Progenitor cell of endocrine pancreas (in vitro differentiated cells): ENCODE data around the gene EPHB4. TPM values are rescaled to one million over a fixed set of nuclear protein-coding genes. Genes with fewer than 3 reads are reported as not detected.

Experiments used
- DNase-seq: peaks from one replicate; pipeline ENCODE4 v3.0.0; 2021; ENCODE audit warnings: low spot score; ENCODE audit not compliant: unreplicated experiment
- H3K27ac Mint-ChIP-seq: 2 replicates; pipeline ENCODE4 v1.8.0; 2021; ENCODE audit warnings: mild to moderate bottlenecking, moderate library complexity, mixed read lengths
- H3K27me3 Mint-ChIP-seq: 2 replicates; pipeline ENCODE4 v1.8.0; 2021; ENCODE audit warnings: mixed read lengths
- H3K36me3 Mint-ChIP-seq: 2 replicates; pipeline ENCODE4 v1.8.0; 2022; ENCODE audit warnings: mixed read lengths; ENCODE audit not compliant: insufficient read depth
- H3K4me1 Mint-ChIP-seq: 2 replicates; pipeline ENCODE4 v1.8.0; 2021; ENCODE audit warnings: low read depth, mixed read lengths
- H3K4me3 Mint-ChIP-seq: 2 replicates; pipeline ENCODE4 v1.8.0; 2021; ENCODE audit warnings: low read depth, mild to moderate bottlenecking, moderate library complexity, mixed read lengths
- H3K9me3 Mint-ChIP-seq: 2 replicates; pipeline ENCODE4 v1.8.0; 2021; ENCODE audit warnings: low read depth, mixed read lengths
- CTCF ChIP-seq: fragments of 200-600 bp; sonication (generic); IDR thresholded peaks from one replicate; pipeline ENCODE4 v1.5.0; 2021; ENCODE audit warnings: antibody characterized with exemption, mild to moderate bottlenecking; ENCODE audit not compliant: unreplicated experiment
- total RNA-seq: library from RNA; stranded (reverse); gene quantifications from 2 replicates; pipeline ENCODE4 v1.2.1, GENCODE V29; 2021

EPHB4 gene
- total RNA-seq, 1 donor from 2014 or later: 164 TPM

- no peaks in the 10 kb centered on the region for H3K9me3 Mint-ChIP-seq
- peak overlapping the region; percentile 93 for H3K4me3 Mint-ChIP-seq
- DNase-seq: peak; percentile 45
- no peaks in the 10 kb centered on the region for H3K27me3 Mint-ChIP-seq
- H3K36me3 Mint-ChIP-seq: peaks cover 14% of the 10 kb centered on the region
- peaks cover 7% of the 10 kb centered on the region for H3K4me1 Mint-ChIP-seq
- H3K27ac Mint-ChIP-seq: peak overlapping the region; percentile 95
- no peak for TF ChIP-seq CTCF
These were observed 40.6 kb upstream of the EPHB4 start for GRCh38 chr7:100867776-100868485.

- TF ChIP-seq CTCF: no peak
- peak; percentile 66 for DNase-seq
- Mint-ChIP-seq H3K4me1 (peaks cover 7% of the 10 kb centered on the region), H3K27me3 (no peaks in the 10 kb centered on the region), H3K36me3 (peaks cover 11% of the 10 kb centered on the region), H3K9me3 (no peaks in the 10 kb centered on the region), H3K27ac (peak within 1 kb of the TSS; percentile 99), H3K4me3 (peak within 1 kb of the TSS; percentile 93)
These were observed 39.9 kb upstream of the EPHB4 start, which contains the start of gene TRIP6 for GRCh38 chr7:100867040-100867775. Gene TRIP6, plus strand, starts transcription at chr7:100867387. Its CDS starts 111 bp downstream, at chr7:100867498.

GRCh38 chr7:100866729-100867039, 39.4 kb upstream of the EPHB4 start:
- Mint-ChIP-seq H3K4me1 (peaks cover 7% of the 10 kb centered on the region), H3K9me3 (no peaks in the 10 kb centered on the region), H3K27ac (peak overlapping the region; percentile 99), H3K4me3 (peak overlapping the region; percentile 93), H3K27me3 (no peaks in the 10 kb centered on the region), H3K36me3 (peaks cover 11% of the 10 kb centered on the region)
- no peak for TF ChIP-seq CTCF
- DNase-seq: no peak

GRCh38 chr7:100865938-100866728, 38.8 kb upstream of the EPHB4 start:
- Mint-ChIP-seq H3K9me3 (no peaks in the 10 kb centered on the region), H3K4me3 (peak overlapping the region; percentile 93), H3K27me3 (no peaks in the 10 kb centered on the region), H3K4me1 (peaks cover 7% of the 10 kb centered on the region), H3K27ac (no peak overlapping the region), H3K36me3 (peaks cover 8% of the 10 kb centered on the region)
- TF ChIP-seq CTCF: no peak
- no peak for DNase-seq

GRCh38 chr7:100865372-100865911, 38.1 kb upstream of the EPHB4 start:
- DNase-seq: no peak
- Mint-ChIP-seq H3K4me1 (peaks cover 7% of the 10 kb centered on the region), H3K36me3 (peaks cover 11% of the 10 kb centered on the region), H3K4me3 (no peak overlapping the region), H3K9me3 (no peaks in the 10 kb centered on the region), H3K27me3 (no peaks in the 10 kb centered on the region), H3K27ac (peak overlapping the region; percentile 59)
- no peak for TF ChIP-seq CTCF
